ENCODE results near the gene SF3A2.

SF3A2 gene

GRCh38 chr19:2226840-2227360 lies 9.7 kb upstream of the SF3A2 start:
- no peak for DNase-seq (ENCODE audit: low read depth)

GRCh38 chr19:2227415-2228156 lies 9.0 kb upstream of the SF3A2 start:
- no peak for DNase-seq (ENCODE audit: low read depth)

DNA sequence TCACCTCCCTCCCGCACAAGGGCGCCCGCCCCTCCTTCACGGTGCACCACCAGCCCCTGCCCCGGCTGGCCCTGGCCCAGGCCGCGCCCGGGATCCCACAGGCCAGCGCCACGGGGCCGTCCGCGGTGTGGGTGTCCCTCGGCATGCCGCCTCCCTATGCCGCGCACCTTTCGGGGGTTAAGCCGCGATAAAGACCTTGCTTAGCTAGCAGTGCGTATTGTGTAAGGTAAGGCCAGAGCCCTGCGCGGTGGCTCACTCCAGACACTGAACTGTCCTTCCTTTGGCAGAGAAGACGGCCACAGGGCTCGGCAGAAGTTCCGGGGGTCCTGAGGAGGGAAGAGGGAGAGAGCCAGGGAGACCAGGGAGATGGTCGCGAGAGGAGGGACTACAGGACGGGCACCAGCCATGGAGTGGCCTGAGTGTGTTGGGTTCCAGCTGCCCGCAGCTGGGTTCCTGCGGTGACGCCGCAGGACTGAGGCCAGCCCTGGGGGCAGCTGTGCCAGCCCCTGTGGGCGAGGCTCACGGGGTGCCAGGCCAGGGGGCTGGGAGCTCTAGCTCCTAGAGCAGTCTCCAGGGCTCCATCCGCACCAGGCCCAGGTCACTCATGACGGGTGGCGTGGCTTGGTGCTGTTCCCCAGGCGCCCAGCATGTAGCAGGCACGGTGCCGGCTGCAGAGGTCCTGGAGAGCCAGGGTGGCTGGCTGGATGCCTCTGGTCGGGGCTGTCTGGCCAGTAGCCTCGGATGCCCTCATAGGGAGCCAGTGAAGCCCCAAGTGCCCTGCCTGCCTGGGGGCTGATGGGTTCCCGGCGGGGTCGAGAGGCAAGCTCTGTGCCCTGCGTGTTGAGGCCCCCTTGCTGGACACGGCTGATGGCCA lies 8.2 kb upstream of the SF3A2 start:
- DNase-seq (ENCODE audit: low read depth) = no peak

DNA sequence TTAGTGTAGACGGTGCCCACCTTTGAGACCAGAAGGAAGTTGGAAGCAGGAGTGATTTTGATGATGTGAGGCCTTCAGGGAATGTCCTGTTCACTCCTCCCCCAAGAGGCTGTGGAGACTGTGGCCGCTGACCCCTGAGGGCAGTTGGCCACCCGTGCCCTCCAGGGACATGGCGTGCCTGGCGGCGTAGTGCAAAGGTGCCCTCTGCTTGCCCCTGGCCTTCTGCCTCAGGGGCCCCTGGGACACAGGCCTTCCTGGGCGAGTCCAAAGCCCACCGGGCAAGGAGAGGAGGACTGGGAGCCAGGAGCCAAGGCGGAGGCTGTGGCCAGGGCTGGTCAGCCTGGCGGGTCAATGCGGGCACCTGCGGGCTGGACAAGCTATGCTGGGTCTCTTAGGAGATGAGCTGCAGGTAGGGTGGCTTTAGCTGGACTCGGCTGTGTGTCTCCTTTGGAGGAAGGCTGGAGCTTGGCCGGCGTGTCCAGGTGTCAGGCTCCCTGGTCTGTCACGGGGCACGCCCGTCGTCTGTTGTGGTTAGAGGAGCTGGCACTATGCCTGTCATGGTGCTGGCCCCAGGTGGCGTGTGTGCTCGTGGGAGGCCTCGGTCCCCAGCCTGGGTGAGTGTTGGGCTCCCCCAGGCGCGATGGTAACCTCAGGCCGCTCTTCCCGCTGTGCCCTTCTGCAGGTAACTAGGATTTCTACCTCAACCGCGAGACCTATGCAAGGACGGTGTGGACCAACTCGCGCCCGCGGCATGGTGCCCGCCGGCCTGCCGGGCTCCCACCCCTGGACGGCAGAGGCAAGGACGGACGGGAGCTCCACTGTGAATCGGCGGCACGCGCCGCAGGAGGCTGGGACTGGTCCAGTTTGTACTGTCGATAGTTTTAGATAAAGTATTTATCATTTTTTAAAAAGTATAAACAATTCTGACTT lies 7.3 kb upstream of the SF3A2 start:
- no peak for DNase-seq (ENCODE audit: low read depth)

DNA sequence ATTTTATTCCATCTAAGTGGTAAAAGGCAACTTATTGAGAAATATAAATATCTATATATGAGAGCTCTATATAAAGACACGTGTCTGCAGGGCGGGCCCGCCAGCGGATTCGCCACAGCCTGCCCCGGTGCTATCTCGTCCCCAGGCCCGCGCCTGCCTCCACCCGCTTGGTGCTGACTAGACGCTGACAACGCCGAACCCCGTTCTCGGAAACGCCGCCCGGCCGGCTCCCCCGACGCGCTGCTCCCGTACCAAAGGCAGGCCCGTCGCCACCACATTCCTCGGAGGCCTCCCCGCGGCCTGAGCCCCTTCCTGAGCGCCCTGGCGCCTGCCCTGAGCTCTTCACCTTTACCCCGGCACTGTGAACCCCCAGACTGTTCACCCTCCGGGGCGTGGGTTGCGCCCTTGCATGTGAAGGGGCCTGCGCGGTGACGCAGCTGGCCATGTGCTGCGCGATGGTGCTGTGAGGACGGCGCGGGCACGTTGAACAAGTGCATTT lies 6.5 kb upstream of the SF3A2 start:
- DNase-seq (ENCODE audit: low read depth) = no peak

GRCh38 chr19:2230807-2231533 lies 5.7 kb upstream of the SF3A2 start:
- no peak for DNase-seq (ENCODE audit: low read depth)

- DNase-seq (ENCODE audit: low read depth) = no peak
Observed at GRCh38 chr19:2231621-2232221, 4.9 kb upstream of the SF3A2 start.

DNA sequence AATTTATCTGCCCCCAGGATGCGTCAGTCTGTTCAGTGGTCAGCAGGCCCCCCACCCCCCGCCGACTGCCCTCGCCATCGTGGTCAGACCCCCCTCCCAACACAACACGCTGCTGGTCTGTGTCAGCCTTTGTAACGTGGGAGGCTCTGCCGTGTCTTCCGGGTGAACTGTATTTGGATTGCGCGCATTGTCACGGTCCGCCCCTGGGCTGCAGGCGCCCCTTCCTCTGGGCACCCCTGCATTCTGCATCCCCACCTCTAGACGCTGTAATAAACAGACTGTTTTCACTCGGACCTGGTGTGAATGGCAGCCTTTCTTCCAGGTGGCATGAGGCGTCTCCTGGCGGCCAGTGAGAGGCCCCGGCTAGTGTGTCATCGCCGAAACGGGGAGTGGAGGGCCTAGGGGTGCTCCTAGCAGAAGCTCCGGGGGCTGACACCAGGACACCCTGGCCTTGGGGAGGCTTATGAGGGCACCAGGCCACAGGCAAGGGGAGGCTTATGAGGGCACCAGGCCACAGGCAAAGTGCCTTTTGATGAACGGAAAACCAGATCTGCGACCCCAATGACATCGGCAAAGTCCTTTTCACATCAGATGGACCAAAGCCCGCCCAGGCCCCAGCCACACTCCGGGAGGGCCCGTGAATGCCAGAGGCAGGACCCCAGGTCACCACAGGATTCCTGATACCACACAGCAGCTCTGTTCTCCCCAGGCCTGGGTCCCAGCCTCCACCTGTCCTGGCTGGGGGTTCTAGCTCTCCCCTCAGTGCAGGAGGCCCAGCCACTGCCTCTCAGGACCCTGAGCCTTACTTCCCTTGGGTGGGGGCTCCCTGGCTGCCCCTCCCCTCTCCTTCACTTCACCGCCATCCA lies 4.1 kb upstream of the SF3A2 start:
- DNase-seq (ENCODE audit: low read depth) = no peak

DNA sequence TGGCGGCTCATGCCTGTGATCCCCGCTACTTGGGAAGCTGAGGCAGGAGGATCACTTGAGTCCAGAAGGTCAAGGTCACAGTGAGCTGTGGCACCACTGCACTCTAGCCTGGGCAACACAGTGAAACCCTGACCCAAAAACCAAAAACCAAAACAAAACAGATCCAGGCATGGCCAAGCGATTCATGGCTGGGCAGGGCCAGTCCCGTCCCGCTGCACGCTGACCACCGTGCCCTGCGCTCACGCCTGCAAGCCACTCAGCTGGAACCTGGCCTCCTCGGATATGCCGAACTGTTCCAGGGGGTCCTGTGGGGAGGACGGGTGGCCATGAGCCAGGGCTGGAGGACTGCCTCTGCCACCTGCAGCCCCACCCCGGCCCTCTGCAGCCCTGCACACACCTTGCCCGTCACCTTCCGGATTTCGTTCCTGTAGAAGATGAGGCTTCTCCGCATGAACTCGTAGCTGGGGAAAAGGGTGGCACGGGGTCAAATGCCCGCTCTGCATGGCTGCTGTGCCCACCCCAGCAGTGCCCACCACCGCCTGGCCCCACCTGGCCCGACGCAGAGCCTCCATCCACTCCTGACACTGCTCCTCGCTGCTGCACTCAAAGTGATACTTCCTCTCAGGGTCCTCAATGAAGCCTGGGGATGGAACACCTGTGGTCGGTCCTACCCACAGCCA lies 2.9 kb upstream of the SF3A2 start:
- no peak for DNase-seq (ENCODE audit: low read depth)

DNA sequence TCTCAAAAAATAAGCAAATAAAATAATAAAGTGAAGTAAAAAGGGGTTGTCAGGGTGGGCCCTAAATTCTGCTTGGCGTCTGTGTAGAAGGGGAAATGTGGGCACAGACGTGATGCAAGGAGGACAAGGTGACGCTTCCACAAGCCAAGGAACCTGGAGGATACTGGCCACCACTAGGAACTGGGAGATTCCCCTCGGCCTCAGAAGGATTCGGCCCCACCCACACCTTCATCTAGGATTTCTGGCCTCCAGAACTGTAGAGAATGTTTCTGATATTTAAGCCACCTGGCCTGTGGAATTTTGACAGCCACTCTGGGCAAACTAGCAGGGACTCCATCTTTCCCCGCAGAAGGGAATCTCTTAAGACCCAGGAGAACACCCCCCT lies 1.6 kb upstream of the SF3A2 start:
- no peak for DNase-seq (ENCODE audit: low read depth)

GRCh38 chr19:2235381-2236063 lies 1.1 kb upstream of the SF3A2 start:
- DNase-seq (ENCODE audit: low read depth) = no peak

DNA sequence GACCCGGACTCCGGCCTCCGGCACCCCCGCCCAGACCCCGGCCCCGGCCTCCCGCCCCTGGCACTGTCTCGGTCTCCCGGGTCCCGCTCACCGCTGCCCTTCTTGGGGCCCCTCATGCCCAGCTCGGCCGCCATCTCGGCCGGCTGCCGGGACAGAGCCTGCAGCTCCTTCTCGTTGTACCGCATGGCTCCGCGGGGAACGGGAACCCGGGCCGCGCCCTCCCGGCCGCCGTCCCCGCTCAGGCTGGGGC lies 635 bp upstream of the SF3A2 start:
- DNase-seq (ENCODE audit: low read depth) = no peak

DNA sequence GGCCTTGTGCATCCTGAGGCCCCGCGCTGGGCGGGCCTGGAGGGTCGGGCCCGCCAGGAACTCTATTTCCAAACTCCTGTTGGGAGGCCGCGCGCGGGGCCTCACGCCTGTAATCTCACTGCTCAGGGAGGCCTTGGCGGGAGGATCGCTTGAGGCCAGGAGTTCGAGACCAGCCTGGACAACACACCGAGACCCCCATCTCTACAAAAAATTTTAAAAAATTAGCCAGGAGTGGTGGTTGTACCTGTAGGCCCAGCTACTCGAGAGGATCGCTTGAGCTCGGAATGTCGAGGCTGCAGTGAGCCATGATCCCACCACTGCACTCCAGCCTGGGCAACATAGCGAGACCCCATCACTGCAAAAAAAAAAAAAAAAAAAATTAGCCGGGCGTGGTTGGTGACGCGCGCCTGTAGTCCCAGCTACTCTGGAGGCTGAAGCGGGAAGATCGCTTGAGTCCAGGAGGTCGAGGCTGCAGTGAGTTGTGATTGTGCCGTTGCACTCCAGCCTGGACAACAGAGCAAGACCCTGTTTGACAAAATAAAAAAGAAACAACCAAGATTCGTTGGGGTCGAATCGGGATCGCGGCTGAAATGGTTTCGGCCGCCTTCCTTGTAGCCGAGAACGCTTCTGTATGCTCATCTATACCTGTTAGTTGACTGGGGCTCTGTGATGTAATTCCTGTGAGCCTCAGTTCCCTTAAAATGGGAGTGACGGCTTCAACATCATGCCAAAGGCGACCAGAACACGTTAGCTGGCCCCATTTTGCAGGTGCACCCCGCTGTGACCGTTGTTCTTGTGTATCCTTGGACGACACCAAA lies 636 bp downstream of the SF3A2 start:
- no peak for DNase-seq (ENCODE audit: low read depth)

DNA sequence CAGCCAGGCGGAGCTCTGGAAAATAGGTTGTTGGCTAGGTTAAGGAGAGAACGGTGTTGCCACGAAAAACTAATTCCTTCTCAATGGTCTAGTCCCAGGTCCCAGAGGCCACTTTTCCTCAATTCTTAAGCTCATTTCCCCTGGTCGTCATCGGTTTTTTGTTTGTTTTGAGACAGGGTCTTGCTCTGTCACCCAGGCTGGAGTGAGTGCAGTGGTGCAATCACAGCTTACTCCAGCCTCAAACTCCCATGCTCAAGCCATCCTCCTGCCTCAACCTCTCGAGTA lies 1.2 kb downstream of the SF3A2 start:
- no peak for DNase-seq (ENCODE audit: low read depth)

DNA sequence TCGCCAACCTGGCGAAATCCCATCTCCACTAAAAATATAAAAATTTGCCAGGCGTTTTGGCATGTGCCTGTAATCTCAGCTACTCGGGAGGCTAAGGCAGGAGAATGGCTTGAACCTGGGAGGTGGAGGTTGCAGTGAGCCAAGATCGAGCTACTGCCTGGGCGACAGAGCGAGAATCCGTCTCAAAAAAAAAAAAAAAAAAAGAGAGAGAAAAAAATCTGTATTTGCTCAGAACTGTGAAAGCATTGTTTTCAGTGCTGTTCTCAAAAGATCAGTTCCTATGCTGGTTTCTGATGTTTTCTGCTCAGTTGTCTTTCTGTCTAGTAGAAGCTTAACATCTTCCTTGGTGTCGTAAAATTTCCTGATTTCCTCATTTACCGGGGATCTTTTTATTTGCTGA lies 2.5 kb downstream of the SF3A2 start:
- no peak for DNase-seq (ENCODE audit: low read depth)

- no peak for DNase-seq (ENCODE audit: low read depth)
Observed at GRCh38 chr19:2239771-2240770, 3.4 kb downstream of the SF3A2 start.
